MM.1S (cell line): ENCODE data around the gene RNU6-1.

ENCODE experiments used
- EZH2 ChIP-seq: fragments of 300-600 bp; sonication (generic); optimal IDR thresholded peaks from 2 replicates; pipeline ENCODE3; 2017; ENCODE audit warnings: low read depth, mild to moderate bottlenecking, antibody characterized with exemption, low read length, mixed read lengths
- TF ChIP-seq, protein P1 (sequence below): fragments of 300-600 bp; sonication (generic); IDR thresholded peaks from 2 replicates; pipeline ENCODE4 v1.5.1; 2016; ENCODE audit warnings: antibody characterized with exemption, low read length, mixed read lengths

DNA sequence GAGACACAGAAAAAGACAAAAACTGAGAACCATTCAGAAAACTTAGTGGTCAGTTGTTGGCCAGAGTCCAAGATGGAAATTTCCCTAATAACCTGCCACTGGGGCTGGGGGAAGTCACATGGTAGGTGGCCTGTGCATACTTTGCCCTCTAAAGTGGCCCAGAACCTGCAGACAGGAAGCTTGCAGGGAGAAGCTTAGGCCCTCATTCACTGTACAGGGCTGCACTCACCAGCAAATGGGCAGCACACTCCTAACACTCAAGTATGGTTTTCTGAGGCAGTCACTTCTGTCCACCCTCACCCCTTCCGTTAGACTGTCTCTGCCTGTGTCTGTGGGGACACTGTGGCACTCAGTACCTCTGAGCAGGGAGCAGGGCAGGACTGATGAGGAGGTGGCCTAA lies 14.5 kb upstream of the RNU6-1 start:
- TF ChIP-seq, protein P1, sequence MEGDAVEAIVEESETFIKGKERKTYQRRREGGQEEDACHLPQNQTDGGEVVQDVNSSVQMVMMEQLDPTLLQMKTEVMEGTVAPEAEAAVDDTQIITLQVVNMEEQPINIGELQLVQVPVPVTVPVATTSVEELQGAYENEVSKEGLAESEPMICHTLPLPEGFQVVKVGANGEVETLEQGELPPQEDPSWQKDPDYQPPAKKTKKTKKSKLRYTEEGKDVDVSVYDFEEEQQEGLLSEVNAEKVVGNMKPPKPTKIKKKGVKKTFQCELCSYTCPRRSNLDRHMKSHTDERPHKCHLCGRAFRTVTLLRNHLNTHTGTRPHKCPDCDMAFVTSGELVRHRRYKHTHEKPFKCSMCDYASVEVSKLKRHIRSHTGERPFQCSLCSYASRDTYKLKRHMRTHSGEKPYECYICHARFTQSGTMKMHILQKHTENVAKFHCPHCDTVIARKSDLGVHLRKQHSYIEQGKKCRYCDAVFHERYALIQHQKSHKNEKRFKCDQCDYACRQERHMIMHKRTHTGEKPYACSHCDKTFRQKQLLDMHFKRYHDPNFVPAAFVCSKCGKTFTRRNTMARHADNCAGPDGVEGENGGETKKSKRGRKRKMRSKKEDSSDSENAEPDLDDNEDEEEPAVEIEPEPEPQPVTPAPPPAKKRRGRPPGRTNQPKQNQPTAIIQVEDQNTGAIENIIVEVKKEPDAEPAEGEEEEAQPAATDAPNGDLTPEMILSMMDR, result no peak
- TF ChIP-seq EZH2, result no peak
